ENCODE measurements around the gene RASSF5.

DNA sequence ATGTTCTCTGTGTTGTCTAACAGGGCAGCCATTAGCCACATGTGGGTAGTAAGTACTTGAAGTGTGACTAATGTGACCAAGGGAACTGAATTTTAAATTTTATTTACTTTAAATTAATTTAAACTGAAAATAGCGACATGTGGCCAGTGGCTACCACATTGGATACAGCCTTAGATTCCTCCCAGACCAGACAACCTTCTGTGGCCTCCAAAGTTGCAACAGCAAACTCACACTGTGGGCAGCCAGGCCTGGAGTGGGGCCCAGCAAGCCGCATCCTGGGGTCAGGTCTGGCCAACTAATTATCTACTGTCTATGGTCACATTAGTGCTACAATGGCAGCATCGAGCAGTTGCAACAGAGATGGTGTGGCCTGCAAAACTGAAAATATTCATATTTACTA, 93.2 kb downstream of the RASSF5 start:
- TF ChIP-seq MAFK (conservative IDR thresholded peaks at IDR 0.05 in 1 of 2, IDR thresholded peaks at IDR 0.05 in 1 of 2; ENCODE audit: low read length in 2 of 2) (no peak), CEBPB (IDR thresholded peaks at IDR 0.05; ENCODE audit: borderline replicate concordance, low read depth, low read length) (no peak), HOXA7 (CRISPR knock-in tag; IDR thresholded peaks at IDR 0.05) (no peak), POLR2A (IDR thresholded peaks at IDR 0.05; ENCODE audit: insufficient read depth in 1 of 2, low read depth in 2 of 2, low read length in 2 of 2) (no peak), ZNF564 (CRISPR knock-in tag; IDR thresholded peaks at IDR 0.05) (no peak)
- TF ChIP-seq, protein P1, sequence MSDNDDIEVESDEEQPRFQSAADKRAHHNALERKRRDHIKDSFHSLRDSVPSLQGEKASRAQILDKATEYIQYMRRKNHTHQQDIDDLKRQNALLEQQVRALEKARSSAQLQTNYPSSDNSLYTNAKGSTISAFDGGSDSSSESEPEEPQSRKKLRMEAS (IDR thresholded peaks at IDR 0.05) = no peak
